Epithelial cell of esophagus (primary cell): ENCODE measurements around the gene CLMN.

Experiments
- DNase-seq: peaks from one replicate; pipeline ENCODE4 v3.0.0; 2010; ENCODE audit warnings: low read depth
- H3K4me3 ChIP-seq: 2 replicates; pipeline ENCODE4 v1.5.1; 2011; ENCODE audit warnings: mild to moderate bottlenecking, low read length, control low read depth
- TF ChIP-seq, protein P1 (sequence below): IDR thresholded peaks from 2 replicates; pipeline ENCODE4 v1.5.1; 2011; ENCODE audit warnings: low read depth, mild to moderate bottlenecking, low read length, control low read depth, inconsistent platforms; ENCODE audit not compliant: insufficient read depth; ENCODE audit errors: missing control alignments

The CLMN gene

DNA sequence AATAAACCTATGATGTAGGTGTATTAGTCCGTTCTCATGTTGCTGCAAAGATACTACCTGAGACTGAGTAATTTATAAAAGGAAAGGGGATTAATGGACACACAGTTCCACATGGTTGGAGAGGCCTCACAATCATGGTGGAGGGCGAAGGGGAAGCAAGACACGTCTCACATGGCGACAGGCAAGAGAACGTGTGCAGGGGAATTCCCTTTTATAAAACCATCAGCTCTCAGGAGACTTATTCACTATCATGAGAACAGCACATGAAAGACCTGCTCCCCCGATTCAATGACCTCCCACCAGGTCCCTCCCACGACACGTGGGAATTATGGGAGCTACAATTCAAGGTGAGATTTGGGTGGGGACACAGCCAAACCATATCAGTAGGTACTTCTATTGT, 103.7 kb downstream of the CLMN start:
- no peak overlapping the region for H3K4me3 ChIP-seq
- TF ChIP-seq, protein P1, sequence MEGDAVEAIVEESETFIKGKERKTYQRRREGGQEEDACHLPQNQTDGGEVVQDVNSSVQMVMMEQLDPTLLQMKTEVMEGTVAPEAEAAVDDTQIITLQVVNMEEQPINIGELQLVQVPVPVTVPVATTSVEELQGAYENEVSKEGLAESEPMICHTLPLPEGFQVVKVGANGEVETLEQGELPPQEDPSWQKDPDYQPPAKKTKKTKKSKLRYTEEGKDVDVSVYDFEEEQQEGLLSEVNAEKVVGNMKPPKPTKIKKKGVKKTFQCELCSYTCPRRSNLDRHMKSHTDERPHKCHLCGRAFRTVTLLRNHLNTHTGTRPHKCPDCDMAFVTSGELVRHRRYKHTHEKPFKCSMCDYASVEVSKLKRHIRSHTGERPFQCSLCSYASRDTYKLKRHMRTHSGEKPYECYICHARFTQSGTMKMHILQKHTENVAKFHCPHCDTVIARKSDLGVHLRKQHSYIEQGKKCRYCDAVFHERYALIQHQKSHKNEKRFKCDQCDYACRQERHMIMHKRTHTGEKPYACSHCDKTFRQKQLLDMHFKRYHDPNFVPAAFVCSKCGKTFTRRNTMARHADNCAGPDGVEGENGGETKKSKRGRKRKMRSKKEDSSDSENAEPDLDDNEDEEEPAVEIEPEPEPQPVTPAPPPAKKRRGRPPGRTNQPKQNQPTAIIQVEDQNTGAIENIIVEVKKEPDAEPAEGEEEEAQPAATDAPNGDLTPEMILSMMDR: no peak

DNA sequence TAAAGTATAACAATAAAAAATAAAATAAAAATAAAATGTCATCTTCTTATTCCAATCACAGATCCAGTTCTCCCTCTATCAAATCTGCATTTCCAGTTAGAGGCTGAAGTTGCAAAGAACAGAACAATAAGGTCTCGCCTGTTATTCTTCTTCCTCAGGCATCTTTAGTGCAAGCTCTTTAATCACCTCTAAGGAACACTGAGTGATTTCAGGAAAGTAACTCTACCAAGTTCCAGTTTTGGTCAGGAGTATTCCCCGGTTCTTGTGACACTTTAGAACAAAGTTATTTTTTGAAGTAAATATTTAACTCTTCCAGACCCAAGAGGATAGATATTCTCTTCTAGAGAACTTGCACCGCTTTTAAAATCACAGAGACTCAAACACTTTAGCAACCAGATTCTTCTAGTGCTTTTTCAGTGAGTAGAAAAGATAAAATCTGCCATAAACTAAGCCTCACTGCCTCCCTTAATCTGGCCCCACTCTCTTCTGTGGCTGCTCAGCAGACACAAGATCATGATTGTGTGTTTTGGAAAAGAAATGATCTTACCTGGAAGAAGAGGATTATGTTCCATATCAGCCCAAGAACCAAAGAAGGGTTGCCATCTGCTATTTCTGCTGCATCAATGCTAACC, 104.5 kb downstream of the CLMN start:
- TF ChIP-seq, protein P1: no peak
- no peak for DNase-seq
- no peak overlapping the region for H3K4me3 ChIP-seq

More for the DNA sequence above, 103.7 kb downstream of the CLMN start:
- no peak for DNase-seq

GRCh38 chr14:95213774-95214173, 105.9 kb downstream of the CLMN start:
- no peak for DNase-seq
- TF ChIP-seq, protein P1: no peak
- no peak overlapping the region for H3K4me3 ChIP-seq

DNA sequence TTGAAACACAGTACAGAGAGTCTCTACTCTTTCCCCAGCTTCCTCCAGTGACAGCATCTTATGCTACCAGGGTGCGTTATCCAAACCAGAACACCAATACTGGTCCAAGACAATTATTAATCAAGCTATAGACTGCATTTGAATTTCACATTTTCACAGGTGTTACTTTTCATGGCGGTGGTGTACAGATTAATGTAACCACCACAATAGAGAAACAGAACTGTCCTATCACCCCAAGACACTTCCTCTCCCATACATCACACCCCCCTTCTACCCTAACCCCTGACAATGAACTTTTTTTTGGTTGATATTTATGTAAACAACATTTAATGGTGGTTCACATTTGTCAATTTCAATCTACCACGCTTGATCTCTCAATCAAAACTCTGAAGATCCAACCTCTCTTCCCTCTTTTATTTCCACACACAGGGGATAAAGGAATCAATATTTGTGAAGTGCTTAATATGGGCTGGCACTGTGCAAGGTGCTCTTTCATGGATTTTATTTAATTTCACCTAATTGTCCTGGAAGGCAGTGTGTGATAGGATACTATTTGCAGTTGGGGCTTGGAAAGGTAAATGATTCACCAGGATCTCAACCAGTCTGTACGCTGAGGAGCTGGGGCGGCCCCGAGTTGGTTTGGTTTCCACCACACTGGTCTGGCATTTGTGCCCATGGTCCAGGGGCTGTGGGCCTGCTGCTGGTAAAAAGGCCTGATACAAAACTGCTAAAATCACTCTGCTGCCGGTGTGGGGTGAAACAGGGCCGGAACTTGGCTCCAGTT, 107.8 kb downstream of the CLMN start:
- no peak for DNase-seq
- no peak overlapping the region for H3K4me3 ChIP-seq
- TF ChIP-seq, protein P1: no peak

DNA sequence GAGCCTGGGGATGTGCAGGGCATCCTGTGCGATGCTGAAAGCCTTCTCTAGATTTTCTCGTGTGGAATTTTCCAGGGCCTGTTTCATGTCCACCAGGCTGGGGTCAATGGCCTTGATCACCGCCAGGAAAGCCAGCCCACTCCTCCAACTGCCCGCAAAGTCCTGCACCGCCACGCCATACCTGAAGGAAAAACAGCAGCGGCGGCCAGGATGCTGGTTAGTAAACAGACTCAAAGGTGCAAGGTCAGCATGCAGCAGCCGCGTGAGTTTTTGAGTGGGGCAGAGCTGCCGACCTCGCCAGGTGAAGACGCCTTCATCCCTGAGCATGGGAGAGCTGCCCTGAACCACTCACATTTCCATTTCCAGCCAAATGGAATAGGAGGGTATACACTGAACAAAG, 109.0 kb downstream of the CLMN start:
- TF ChIP-seq, protein P1: no peak
- no peak for DNase-seq
- H3K4me3 ChIP-seq: no peak overlapping the region

DNA sequence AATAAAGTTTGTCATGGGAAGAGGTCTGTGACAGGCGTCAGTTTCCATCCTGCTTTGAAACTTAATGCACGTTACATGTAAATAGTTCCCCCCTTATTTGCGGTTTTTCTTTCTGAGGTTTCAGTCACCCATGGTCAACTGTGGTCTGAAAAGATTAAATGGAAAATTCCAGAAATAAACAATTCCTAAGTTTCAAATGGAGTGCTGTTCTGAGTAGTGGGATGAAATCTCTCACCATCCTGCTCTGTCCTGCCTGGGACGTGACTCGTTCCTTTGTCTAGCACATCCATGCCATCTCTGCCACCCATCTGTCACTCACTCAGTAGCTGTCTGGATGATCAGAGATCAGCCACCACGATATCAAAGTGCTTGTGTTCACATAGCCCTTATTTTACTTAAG, 111.1 kb downstream of the CLMN start:
- TF ChIP-seq, protein P1: no peak
- no peak for DNase-seq

More for the DNA sequence above, 111.1 kb downstream of the CLMN start:
- H3K4me3 ChIP-seq: no peak overlapping the region
